K562 (cell line): Measurements from ENCODE around the gene TMEM222. TPM values are rescaled to one million over a fixed set of nuclear protein-coding genes. Genes with fewer than 3 reads are reported as not detected.

ENCODE experiments used
- ATAC-seq: fragments of 200-7000 bp; cut with Tn5 transposase; 3 replicates; pipeline ENCODE4 v1.9.1; 2020; ENCODE audit warnings: moderate library complexity
- BruUV-seq: library from RNA; stranded (reverse); fragments of 400-500 nt; replicated peaks from 2 replicates; lab custom pipeline; 2021; lab: Mats Ljungman, UMichigan
- CTCF ChIA-PET: fragments of 300-600 bp; formaldehyde crosslinking; extraction: SDS; loops from one replicate; lab custom pipeline; 2021; ENCODE audit warnings: low intra/inter-chr PET ratio; lab: Yijun Ruan, JAX
- POLR2A ChIA-PET: fragments of 300-600, 350-650 bp; sonication (Branson Sonifier 250); formaldehyde crosslinking; extraction: SDS; loops from one replicate; lab custom pipeline; 2021; ENCODE audit warnings: antibody characterized with exemption, inconsistent platforms; lab: Yijun Ruan, JAX
- DNase-seq, 4 experiments: peaks; one replicate each; pipeline versions ENCODE4 v3.0.0 to v3.0.0-alpha.2; 2011 to 2018; ENCODE audit warnings: low spot score in 3 of 4, mixed read lengths in 3 of 4; ENCODE audit errors: extremely low read depth in 1 of 4
- FAIRE-seq: peaks from 2 replicates; lab custom pipeline; 2011; peaks lifted over from hg19 to GRCh38; lab: Jason Lieb, UNC
- H2AFZ ChIP-seq: 2 replicates; pipeline ENCODE4 v1.6.0; 2011; ENCODE audit warnings: low read depth, low read length, control low read depth, inconsistent platforms
- H3K27ac ChIP-seq: fragments of 200-600 bp; 3 replicates; pipeline ENCODE4 v1.8.0; 2011; ENCODE audit warnings: low read depth, mild to moderate bottlenecking, control low read depth, inconsistent platforms, low read length, moderate library complexity, mixed read lengths; ENCODE audit errors: extremely low read depth
- H3K27me3 ChIP-seq, 2 experiments: fragments of 300-600 bp in 1 of 2; 2 replicates in 1 of 2; 3 replicates in 1 of 2; pipeline versions ENCODE4 v1.6.0 to v1.8.0; 2011; ENCODE audit warnings: inconsistent platforms in 2 of 2, low read length in 2 of 2, mild to moderate bottlenecking in 1 of 2, mixed read lengths in 1 of 2, moderate library complexity in 1 of 2; ENCODE audit not compliant: control insufficient read depth in 2 of 2, insufficient read depth in 2 of 2
- H3K36me3 ChIP-seq: fragments of 300-600 bp; 3 replicates; pipeline ENCODE4 v1.8.0; 2011; ENCODE audit warnings: mild to moderate bottlenecking, low read length, inconsistent platforms; ENCODE audit not compliant: control insufficient read depth, insufficient read depth
- H3K4me1 ChIP-seq, 2 experiments: fragments of 200-600 bp in 1 of 2; replicated peaks in 1 of 2; 2 replicates in 1 of 2; 3 replicates in 1 of 2; pipeline versions ENCODE4 v1.5.1 to v1.8.0; 2011; ENCODE audit warnings: inconsistent platforms in 2 of 2, low read length in 2 of 2, mild to moderate bottlenecking in 1 of 2, mixed read lengths in 1 of 2, moderate library complexity in 1 of 2; ENCODE audit not compliant: control insufficient read depth in 2 of 2, insufficient read depth in 2 of 2
- H3K4me2 ChIP-seq: 2 replicates; pipeline ENCODE4 v1.6.1; 2011; ENCODE audit warnings: low read length, control low read depth, inconsistent platforms, mixed read lengths; ENCODE audit not compliant: insufficient read depth
- H3K4me3 ChIP-seq: fragments of 200-600 bp; sonication (generic), shearing (Covaris generic); 2 replicates; pipeline ENCODE4 v1.5.1; 2016; ENCODE audit warnings: control low read depth, inconsistent platforms
- H3K79me2 ChIP-seq: fragments of 200-600 bp; 3 replicates; pipeline ENCODE4 v1.8.0; 2011; ENCODE audit warnings: low read length, inconsistent platforms; ENCODE audit not compliant: control insufficient read depth, insufficient read depth
- H3K9ac ChIP-seq, 2 experiments: 2 replicates each; pipeline versions ENCODE4 v1.6.0 to v1.6.1; 2011; ENCODE audit warnings: low read depth in 2 of 2, low read length in 2 of 2, control low read depth in 1 of 2, inconsistent platforms in 1 of 2, mild to moderate bottlenecking in 1 of 2, mixed read lengths in 1 of 2; ENCODE audit not compliant: insufficient read depth in 1 of 2
- H3K9me1 ChIP-seq: one replicate; pipeline ENCODE4 v1.6.0; 2011; ENCODE audit warnings: inconsistent platforms, mild to moderate bottlenecking, low read length, moderate library complexity; ENCODE audit not compliant: control insufficient read depth, insufficient read depth
- H3K9me3 ChIP-seq: replicated peaks from 2 replicates; pipeline ENCODE4 v1.5.1; 2011; ENCODE audit warnings: low read depth, low read length, inconsistent platforms; ENCODE audit not compliant: control insufficient read depth, insufficient read depth
- H4K20me1 ChIP-seq: replicated peaks from 2 replicates; pipeline ENCODE4 v1.6.1; 2011; ENCODE audit warnings: low read length, inconsistent platforms, mixed read lengths; ENCODE audit not compliant: control insufficient read depth, insufficient read depth
- CREM ChIP-seq: IDR thresholded peaks from 2 replicates; pipeline ENCODE4 v1.6.1; 2014; ENCODE audit warnings: antibody characterized with exemption, low read depth
- CSDE1 ChIP-seq, 2 experiments: fragments of 450-650 bp; IDR thresholded peaks; 2 replicates each; pipeline ENCODE4 v1.6.1; 2016; ENCODE audit warnings: mild to moderate bottlenecking in 1 of 2
- FOS ChIP-seq: IDR thresholded peaks from 3 replicates; pipeline ENCODE4 v1.6.1; 2011; ENCODE audit not compliant: insufficient read length; ENCODE audit errors: extremely low read depth
- HNRNPLL ChIP-seq: fragments of 200-400 bp; formaldehyde crosslinking; IDR thresholded peaks from 2 replicates; pipeline ENCODE4 v1.6.1; 2017; ENCODE audit warnings: low read length, low read depth, mild to moderate bottlenecking; ENCODE audit not compliant: poor library complexity, severe bottlenecking
- IRF1 ChIP-seq: sonication (generic); formaldehyde crosslinking; IDR thresholded peaks from 2 replicates; pipeline ENCODE4 v1.8.0; 2022; ENCODE audit warnings: missing genetic modification reagents, mild to moderate bottlenecking, borderline replicate concordance
- JUNB ChIP-seq: fragments of 450-650 bp; formaldehyde crosslinking; conservative IDR thresholded peaks from 2 replicates; pipeline ENCODE4 v1.4.0; 2020; ENCODE audit warnings: mild to moderate bottlenecking
- KLF13 ChIP-seq: fragments of 450-650 bp; IDR thresholded peaks from 2 replicates; pipeline ENCODE4 v1.6.1; 2016; ENCODE audit warnings: missing genetic modification characterization, low read depth, mild to moderate bottlenecking, missing compliant biosample characterization, moderate library complexity, borderline replicate concordance
- MEIS2 ChIP-seq: fragments of 450-650 bp; IDR thresholded peaks from 2 replicates; pipeline ENCODE4 v1.6.1; 2014; ENCODE audit warnings: mild to moderate bottlenecking; ENCODE audit not compliant: partially characterized antibody
- POLR2AphosphoS5 ChIP-seq: IDR thresholded peaks from 2 replicates; pipeline ENCODE4 v1.6.1; 2011; ENCODE audit warnings: mild to moderate bottlenecking, low read depth, low read length, moderate library complexity; ENCODE audit not compliant: control insufficient read depth, insufficient read depth
- PRMT5 ChIP-seq: sonication (generic); formaldehyde crosslinking; IDR thresholded peaks from 2 replicates; pipeline ENCODE4 v1.5.0; 2020; ENCODE audit warnings: missing genetic modification reagents
- PTRF ChIP-seq: fragments of 450-650 bp; IDR thresholded peaks from 2 replicates; pipeline ENCODE4 v1.6.1; 2016; ENCODE audit warnings: mild to moderate bottlenecking, missing genetic modification characterization, missing compliant biosample characterization
- RBFOX2 ChIP-seq: fragments of 200-400 bp; formaldehyde crosslinking; IDR thresholded peaks from 2 replicates; pipeline ENCODE4 v1.6.1; 2017; ENCODE audit warnings: low read depth, mild to moderate bottlenecking, low read length, moderate library complexity
- SETDB1 ChIP-seq: IDR thresholded peaks from one replicate; pipeline ENCODE4 v1.6.1; 2012; ENCODE audit warnings: low read length, control low read depth, inconsistent platforms
- SIN3A ChIP-seq, 2 experiments: fragments of 150-350 bp in 1 of 2; IDR thresholded peaks; 2 replicates each; pipeline ENCODE4 v1.6.1; 2011 to 2016; ENCODE audit warnings: borderline replicate concordance in 2 of 2, low read depth in 2 of 2, low read length in 2 of 2, mild to moderate bottlenecking in 2 of 2, moderate library complexity in 2 of 2; ENCODE audit not compliant: control insufficient read depth in 1 of 2
- SIRT6 ChIP-seq: IDR thresholded peaks from one replicate; pipeline ENCODE4 v1.6.1; 2012; ENCODE audit warnings: low read depth, mild to moderate bottlenecking, control low read depth, inconsistent platforms, low read length, moderate library complexity
- SMARCC2 ChIP-seq: fragments of 450-650 bp; IDR thresholded peaks from 2 replicates; pipeline ENCODE4 v1.6.1; 2017; ENCODE audit warnings: antibody characterized with exemption, moderate library complexity, mild to moderate bottlenecking, low read depth
- SRSF1 ChIP-seq: fragments of 200-400 bp; formaldehyde crosslinking; IDR thresholded peaks from 2 replicates; pipeline ENCODE4 v1.6.1; 2017; ENCODE audit warnings: mild to moderate bottlenecking, low read depth, low read length, moderate library complexity
- TAF9B ChIP-seq: fragments of 450-650 bp; IDR thresholded peaks from 2 replicates; pipeline ENCODE4 v1.6.1; 2018; ENCODE audit warnings: mild to moderate bottlenecking; ENCODE audit not compliant: partially characterized antibody
- ZBTB12 ChIP-seq: fragments of 250-450 bp; sonication (Bioruptor Pico); IDR thresholded peaks from 2 replicates; pipeline ENCODE4 v1.4.0; 2020
- ZNF274 ChIP-seq: IDR thresholded peaks from 2 replicates; pipeline ENCODE4 v1.6.1; 2011; ENCODE audit warnings: low read depth, mild to moderate bottlenecking, low read length, moderate library complexity, borderline replicate concordance
- ZNF282 ChIP-seq: sonication (generic); formaldehyde crosslinking; IDR thresholded peaks from 2 replicates; pipeline ENCODE4 v1.8.1; 2023; ENCODE audit warnings: missing genetic modification reagents
- ZNF668 ChIP-seq: fragments of 250-450 bp; sonication (Bioruptor Pico); IDR thresholded peaks from 2 replicates; pipeline ENCODE4 v1.8.0; 2022; ENCODE audit warnings: mild to moderate bottlenecking, inconsistent platforms
- ZNF696 ChIP-seq: fragments of 250-450 bp; sonication (Bioruptor Pico); conservative IDR thresholded peaks from 2 replicates; pipeline ENCODE4 v1.4.0; 2020; ENCODE audit warnings: mild to moderate bottlenecking, moderate library complexity
- ZSCAN29 ChIP-seq: fragments of 450-650 bp; IDR thresholded peaks from 2 replicates; pipeline ENCODE4 v1.6.1; 2017
- WGBS: fragments of 100-300 bp; shearing (Covaris generic); methylation state at CpG from one replicate; pipeline ENCODE4 v1.1.6; 2016; ENCODE audit warnings: low coverage, mixed read lengths; ENCODE audit not compliant: insufficient coverage; ENCODE audit errors: missing lambda C conversion rate; 5-methylcytosine and 5-hydroxymethylcytosine counted together
- in situ Hi-C: fragments of 300-500 bp; cut with MboI; formaldehyde crosslinking; loops from 4 replicates; pipeline ENCODE4 v1.15.0; 2018; ENCODE audit warnings: inconsistent platforms, mixed read lengths
- intact Hi-C: fragments of 100-400 bp; cut with micrococcal nuclease; formaldehyde crosslinking; loops from 2 replicates; pipeline ENCODE4 v1.14.2; 2022
- polyA plus RNA-seq, 8 experiments: library from polyadenylated mRNA; depleted of rRNA in 4 of 8; stranded (reverse) in 5 of 8; unstranded in 3 of 8; fragments of >200 nt; fragmentation: Nextera tagmentation in 2 of 8; fragmentation: Illumina TruSeq in 1 of 8; extraction: Ambion mirVana in 2 of 8; extraction: Trizol in 1 of 8; gene quantifications; 2 replicates each; pipeline versions ENCODE4 v1.2.1 to v1.2.3, GENCODE V29; 2011 to 2014; ENCODE audit warnings: inconsistent platforms in 1 of 8, missing spikeins in 1 of 8
- total RNA-seq, 7 experiments: library from RNA; depleted of rRNA in 6 of 7; stranded (reverse); fragments of >200 nt in 6 of 7; fragmentation: Illumina TruSeq in 2 of 7; extraction: Trizol in 2 of 7; gene quantifications; 2 replicates each; pipeline versions ENCODE4 v1.2.1 to v1.2.3, GENCODE V29; 2011 to 2021; ENCODE audit warnings: low replicate concordance in 1 of 7

Gene TMEM222
- total and polyA plus RNA-seq, 9 of the 15 experiments (the other 6 are each of a cell fraction or from before 2014, with no cell fraction given): 6.9 to 48.0 (median 32.8) TPM

GRCh38 chr1:27366113-27366410, 44.1 kb downstream of the TMEM222 start:
- no peaks in the 10 kb centered on the region for H3K79me2 ChIP-seq
- no peaks in the 10 kb centered on the region; the same call in 1 of the 2 replicates for H4K20me1 ChIP-seq
- peak overlapping the region; percentile 82 for H3K4me3 ChIP-seq
- peaks cover 20 to 52% of the 10 kb centered on the region in 2 experiments; a peak in 4 of 5 replicates for H3K4me1 ChIP-seq
- peak overlapping the region; percentile 84 for H3K4me2 ChIP-seq
- FAIRE-seq: no peak
- H2AFZ ChIP-seq: peak overlapping the region; percentile 92
- WGBS: 1% methylated on average over 29 of the region's 30 CpGs
- peak; percentile 89 to 93 (median 90) for DNase-seq
- no peaks in the 10 kb centered on the region for H3K36me3 ChIP-seq
- H3K9ac ChIP-seq: peak overlapping the region; percentile 85 to 91
- BruUV-seq: no TSS peak
- intact Hi-C loops: loop anchor here (10.0 kb wide), 1 partner anchor 171 kb away; no protein-coding TSS in a partner anchor
- ATAC-seq: peak; percentile 81
- in situ Hi-C loops: no loop called here
- H3K27me3 ChIP-seq: no peaks in the 10 kb centered on the region
- POLR2A ChIA-PET: interaction anchor here (0.6 to 3.3 kb wide), 22 partner anchors 8 to 1215 kb away, joined by 3 to 20 read pairs (median 4); partner anchors contain the start of genes CD164L2, FCN3 and SYTL1
- H3K27ac ChIP-seq: peak overlapping the region; percentile 78
- CTCF ChIA-PET: interaction anchor here (0.6 to 1.0 kb wide), 3 partner anchors 26 to 44 kb away, joined by 4 to 5 read pairs (median 5); partner anchors contain the start of genes GPR3 and TMEM222
- H3K9me3 ChIP-seq: no peaks in the 10 kb centered on the region
- no peaks in the 10 kb centered on the region for H3K9me1 ChIP-seq
- TF ChIP-seq ZBTB12 (CRISPR knock-in tag) (no peak), HNRNPLL (peak; percentile 96), PTRF (tag) (no peak), CREM (peak; percentile 61), SMARCC2 (no peak), CSDE1 (IDR thresholded peaks at IDR 0.05) (no peak), IRF1 (no peak), KLF13 (tag) (no peak), SIRT6 (no peak), SETDB1 (no peak), SRSF1 (no peak), ZNF274 (no peak), ZNF696 (CRISPR knock-in tag) (no peak), ZNF668 (CRISPR knock-in tag) (no peak), MEIS2 (peak; percentile 56), FOS (no peak), ZSCAN29 (peak; percentile 11; the same call in 1 of the 2 replicates), POLR2AphosphoS5 (no peak), JUNB (CRISPR knock-in tag) (no peak), SIN3A (IDR thresholded peaks at IDR 0.05; ENCODE audit: borderline replicate concordance in 2 of 2, control insufficient read depth in 1 of 2, low read depth in 2 of 2, low read length in 2 of 2) (0 out of 4 replicates have a peak, but pooled peaks of 1 of the 2 experiments have one; percentile 1), PRMT5 (CRISPR knock-in tag) (no peak), ZNF282 (CRISPR knock-in tag) (no peak), TAF9B (no peak), RBFOX2 (peak; percentile 65)
